Endometrium (tissue), 2 donors: ENCODE data around the gene TSPAN3.

ENCODE experiments used
- FAIRE-seq: peaks from 2 replicates; lab custom pipeline; 2012; peaks lifted over from hg19 to GRCh38; lab: Jason Lieb, UNC
- donor health status: control.
- donor health status: control.

The TSPAN3 gene

GRCh38 chr15:77070495-77071304, at the start of gene TSPAN3:
TSPAN3 (minus strand) TSS chr15:77071109; CDS start chr15:77070954, 155 bp downstream.
- FAIRE-seq = no peak

GRCh38 chr15:77120576-77120975, 49.7 kb upstream of the TSPAN3 start:
- FAIRE-seq = no peak

GRCh38 chr15:77119446-77119845, 48.5 kb upstream of the TSPAN3 start:
- FAIRE-seq = no peak

- FAIRE-seq = peak; percentile 71
Observed at GRCh38 chr15:77118882-77119321, 48.0 kb upstream of the TSPAN3 start.

- no peak for FAIRE-seq
Observed at GRCh38 chr15:77115179-77115578, 44.3 kb upstream of the TSPAN3 start.

- no peak for FAIRE-seq
Observed at GRCh38 chr15:77112838-77113504, 42.1 kb upstream of the TSPAN3 start.

- no peak for FAIRE-seq
Observed at GRCh38 chr15:77111789-77112188, 40.9 kb upstream of the TSPAN3 start.

GRCh38 chr15:77107531-77108355, 36.8 kb upstream of the TSPAN3 start:
- no peak for FAIRE-seq

GRCh38 chr15:77107068-77107467, 36.2 kb upstream of the TSPAN3 start:
- no peak for FAIRE-seq

GRCh38 chr15:77104155-77104554, 33.2 kb upstream of the TSPAN3 start:
- FAIRE-seq = no peak

- FAIRE-seq = no peak
Observed at GRCh38 chr15:77099741-77100463, 29.0 kb upstream of the TSPAN3 start.

- FAIRE-seq = no peak
Observed at GRCh38 chr15:77098572-77098971, 27.7 kb upstream of the TSPAN3 start.

GRCh38 chr15:77097921-77098320, 27.0 kb upstream of the TSPAN3 start:
- FAIRE-seq = no peak

- no peak for FAIRE-seq
Observed at GRCh38 chr15:77097248-77097721, 26.4 kb upstream of the TSPAN3 start.

GRCh38 chr15:77096541-77096940, 25.6 kb upstream of the TSPAN3 start:
- FAIRE-seq = no peak

GRCh38 chr15:77096138-77096537, 25.2 kb upstream of the TSPAN3 start:
- FAIRE-seq = no peak

GRCh38 chr15:77094397-77095030, 23.6 kb upstream of the TSPAN3 start:
- FAIRE-seq = no peak

- no peak for FAIRE-seq
Observed at GRCh38 chr15:77093436-77093835, 22.5 kb upstream of the TSPAN3 start.

- FAIRE-seq = no peak
Observed at GRCh38 chr15:77091097-77091496, 20.2 kb upstream of the TSPAN3 start.

GRCh38 chr15:77087213-77087612, 16.3 kb upstream of the TSPAN3 start:
- FAIRE-seq = no peak

- no peak for FAIRE-seq
Observed at GRCh38 chr15:77085297-77085696, 14.4 kb upstream of the TSPAN3 start.
